AG04450 (cell line): ENCODE data around the gene RAB40C. TPM values are rescaled to one million over a fixed set of nuclear protein-coding genes. Genes with fewer than 3 reads are reported as not detected.

ENCODE experiments used
- CTCF ChIA-PET: fragments of 300-600, 350-600 bp; formaldehyde crosslinking; extraction: SDS; loops from one replicate; lab custom pipeline; 2022; ENCODE audit warnings: antibody characterized with exemption, inconsistent platforms; lab: Charles Lee
- POLR2A ChIA-PET: fragments of 350-600 bp; formaldehyde crosslinking; extraction: SDS; loops from one replicate; lab custom pipeline; 2021; ENCODE audit warnings: antibody characterized with exemption, inconsistent platforms; lab: Yijun Ruan, JAX
- DNase-seq: peaks from one replicate; pipeline ENCODE4 v3.0.0-alpha.2; 2011; ENCODE audit warnings: low read depth, low spot score
- H3K27ac ChIP-seq: one replicate; pipeline ENCODE4 v1.5.1; 2012; ENCODE audit warnings: low read depth, low read length, control low read depth
- H3K27me3 ChIP-seq: one replicate; pipeline ENCODE4 v1.6.0; 2012; ENCODE audit warnings: low read length; ENCODE audit not compliant: control insufficient read depth, insufficient read depth
- H3K4me3 ChIP-seq: 2 replicates; pipeline ENCODE4 v1.5.1; 2011; ENCODE audit warnings: mild to moderate bottlenecking, low read depth, low read length, control low read depth
- H3K9me3 ChIP-seq: 2 replicates; pipeline ENCODE4 v1.5.1; 2012; ENCODE audit warnings: low read length; ENCODE audit not compliant: control insufficient read depth, insufficient read depth
- polyA plus RNA-seq: library from polyadenylated mRNA; depleted of rRNA; stranded (reverse); fragments of >200 nt; gene quantifications from 2 replicates; pipeline ENCODE4 v1.2.3, GENCODE V29; 2011
- TF ChIP-seq, protein P1 (sequence below): IDR thresholded peaks from 2 replicates; pipeline ENCODE4 v1.5.1; 2011; ENCODE audit warnings: low read depth, low read length, control low read depth, inconsistent platforms

Gene RAB40C
- polyA plus RNA-seq, 1 experiment: 4.2 TPM

DNA sequence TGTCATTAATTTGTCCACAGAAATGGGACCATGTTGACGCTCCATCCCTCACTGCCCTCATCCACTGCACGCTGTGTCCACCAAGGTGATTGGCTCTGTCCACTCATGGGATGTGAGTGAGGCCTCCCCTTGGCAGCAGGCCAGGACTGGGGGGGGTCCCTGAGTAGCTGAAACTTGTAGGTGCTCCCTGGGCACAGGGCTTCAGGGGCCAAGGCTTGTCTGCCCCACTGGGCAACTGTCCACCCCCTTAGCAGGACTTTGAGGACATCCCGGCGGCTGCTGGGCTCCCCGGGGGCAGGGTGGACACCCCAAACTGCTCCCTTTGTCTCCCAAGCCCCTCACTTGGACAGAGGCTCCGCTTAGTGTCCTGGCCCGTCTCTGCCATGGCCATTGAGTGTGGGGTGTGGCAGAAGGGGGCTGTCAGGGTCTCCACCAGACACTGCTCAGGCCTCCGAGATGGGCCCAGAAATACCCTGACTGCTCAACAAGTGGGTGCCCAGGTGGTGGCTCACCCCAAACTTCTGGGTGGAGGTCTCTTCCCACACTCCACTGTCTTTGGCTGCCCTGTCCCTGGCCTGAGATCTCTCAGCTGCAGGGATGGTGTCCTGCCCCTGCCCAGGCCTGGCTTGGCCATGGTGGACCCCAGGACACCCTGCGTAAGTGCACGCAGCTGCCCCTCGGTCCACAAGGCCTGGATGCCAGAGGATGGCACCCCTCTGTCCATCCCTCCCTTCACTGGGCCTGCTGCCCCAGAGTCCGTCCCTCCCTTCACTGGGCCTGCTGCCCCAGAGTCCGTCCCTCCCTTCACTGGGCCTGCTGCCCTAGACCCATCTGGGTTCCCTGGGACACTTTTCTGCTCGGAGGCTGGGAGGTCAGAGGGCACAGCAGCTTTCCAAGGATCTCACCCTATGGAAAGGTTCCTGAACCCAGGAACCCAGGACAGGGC lies 2.9 kb upstream of the RAB40C start:
- ChIA-PET CTCF (interaction anchor here (0.6 kb wide), 1 partner anchor 15 kb away, joined by 4 read pairs; no protein-coding TSS in a partner anchor), POLR2A (interaction anchor here (2.0 kb wide), 1 partner anchor 49 kb away, joined by 6 read pairs; the partner anchor contains the start of gene METTL26)
- no peaks in the 10 kb centered on the region for H3K27me3 ChIP-seq
- no peak overlapping the region for H3K4me3 ChIP-seq
- no peak for DNase-seq
- TF ChIP-seq, protein P1, sequence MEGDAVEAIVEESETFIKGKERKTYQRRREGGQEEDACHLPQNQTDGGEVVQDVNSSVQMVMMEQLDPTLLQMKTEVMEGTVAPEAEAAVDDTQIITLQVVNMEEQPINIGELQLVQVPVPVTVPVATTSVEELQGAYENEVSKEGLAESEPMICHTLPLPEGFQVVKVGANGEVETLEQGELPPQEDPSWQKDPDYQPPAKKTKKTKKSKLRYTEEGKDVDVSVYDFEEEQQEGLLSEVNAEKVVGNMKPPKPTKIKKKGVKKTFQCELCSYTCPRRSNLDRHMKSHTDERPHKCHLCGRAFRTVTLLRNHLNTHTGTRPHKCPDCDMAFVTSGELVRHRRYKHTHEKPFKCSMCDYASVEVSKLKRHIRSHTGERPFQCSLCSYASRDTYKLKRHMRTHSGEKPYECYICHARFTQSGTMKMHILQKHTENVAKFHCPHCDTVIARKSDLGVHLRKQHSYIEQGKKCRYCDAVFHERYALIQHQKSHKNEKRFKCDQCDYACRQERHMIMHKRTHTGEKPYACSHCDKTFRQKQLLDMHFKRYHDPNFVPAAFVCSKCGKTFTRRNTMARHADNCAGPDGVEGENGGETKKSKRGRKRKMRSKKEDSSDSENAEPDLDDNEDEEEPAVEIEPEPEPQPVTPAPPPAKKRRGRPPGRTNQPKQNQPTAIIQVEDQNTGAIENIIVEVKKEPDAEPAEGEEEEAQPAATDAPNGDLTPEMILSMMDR: no peak
- H3K9me3 ChIP-seq: no peaks in the 10 kb centered on the region; the same call in 1 of the 2 replicates
- peak overlapping the region; percentile 31 for H3K27ac ChIP-seq

DNA sequence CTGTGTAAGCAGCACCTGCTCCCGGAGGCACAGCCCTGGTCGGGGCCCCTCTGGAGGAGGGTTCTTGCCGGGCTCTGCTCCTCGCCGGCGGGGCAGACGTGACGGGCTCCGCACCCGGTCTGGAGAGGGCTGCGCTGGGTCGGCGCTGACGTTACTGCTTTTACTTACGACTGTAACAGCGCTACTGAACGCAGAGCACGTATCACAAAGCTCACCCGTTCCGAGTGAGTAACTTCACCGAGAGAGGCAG lies 1.3 kb upstream of the RAB40C start:
- Histone ChIP-seq H3K9me3 (no peaks in the 10 kb centered on the region; the same call in 1 of the 2 replicates), H3K27ac (peak overlapping the region; percentile 73), H3K27me3 (no peaks in the 10 kb centered on the region), H3K4me3 (peak overlapping the region; percentile 83)
- POLR2A ChIA-PET: interaction anchor here (1.1 to 2.0 kb wide), 2 partner anchors 48 kb away, joined by 3 to 6 read pairs; partner anchors contain the start of gene METTL26
- DNase-seq: peak; percentile 23
- CTCF ChIA-PET: no interaction called here
- TF ChIP-seq, protein P1: no peak

DNA sequence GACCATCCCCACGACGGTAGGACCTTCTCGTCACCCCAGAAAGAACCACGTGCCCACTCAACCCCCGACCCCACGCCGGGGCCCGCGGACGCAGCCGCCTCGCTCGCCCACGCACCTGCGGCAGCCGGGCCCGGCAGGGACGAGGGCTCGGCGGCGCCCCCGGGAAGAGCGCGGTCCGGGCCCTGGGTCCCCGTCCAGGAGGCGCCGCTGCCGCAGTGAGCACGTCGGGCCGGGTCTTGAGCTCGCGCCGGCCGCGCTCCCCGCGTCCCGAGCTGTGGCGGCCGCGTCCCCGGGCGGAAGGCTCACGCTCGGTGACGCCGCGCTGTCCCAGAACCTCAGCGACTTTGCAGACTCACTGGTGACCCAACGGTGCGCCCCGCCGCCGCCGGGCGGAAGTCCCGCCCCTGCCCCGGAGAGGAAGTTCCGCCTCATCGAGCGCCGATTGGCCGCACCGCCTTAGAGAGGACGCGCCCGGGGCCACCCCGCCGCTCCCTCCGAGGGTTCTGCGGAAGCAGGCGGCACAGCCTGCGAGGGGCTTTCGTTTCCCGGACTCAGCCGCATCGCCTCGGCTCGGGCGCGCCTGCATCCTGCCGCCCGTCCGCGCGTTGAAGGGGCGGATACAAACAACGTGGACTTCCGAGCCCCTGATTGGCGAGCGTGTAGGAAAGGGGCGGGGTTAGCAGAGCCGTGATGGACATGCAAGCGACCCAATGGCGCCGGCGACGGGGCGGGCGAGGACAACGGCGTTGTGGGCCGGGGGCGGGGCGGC lies 793 bp upstream of the RAB40C start:
- TF ChIP-seq, protein P1: no peak
- Histone ChIP-seq H3K27ac (peak overlapping the region; percentile 73), H3K9me3 (no peaks in the 10 kb centered on the region; the same call in 1 of the 2 replicates), H3K4me3 (peak overlapping the region; percentile 83), H3K27me3 (no peaks in the 10 kb centered on the region)
- POLR2A ChIA-PET: interaction anchor here (0.5 to 2.0 kb wide), 2 partner anchors 47 to 218 kb away, joined by 3 to 6 read pairs; partner anchors contain the start of genes METTL26 and MRPL28
- DNase-seq: peak; percentile 90
- CTCF ChIA-PET: no interaction called here

DNA sequence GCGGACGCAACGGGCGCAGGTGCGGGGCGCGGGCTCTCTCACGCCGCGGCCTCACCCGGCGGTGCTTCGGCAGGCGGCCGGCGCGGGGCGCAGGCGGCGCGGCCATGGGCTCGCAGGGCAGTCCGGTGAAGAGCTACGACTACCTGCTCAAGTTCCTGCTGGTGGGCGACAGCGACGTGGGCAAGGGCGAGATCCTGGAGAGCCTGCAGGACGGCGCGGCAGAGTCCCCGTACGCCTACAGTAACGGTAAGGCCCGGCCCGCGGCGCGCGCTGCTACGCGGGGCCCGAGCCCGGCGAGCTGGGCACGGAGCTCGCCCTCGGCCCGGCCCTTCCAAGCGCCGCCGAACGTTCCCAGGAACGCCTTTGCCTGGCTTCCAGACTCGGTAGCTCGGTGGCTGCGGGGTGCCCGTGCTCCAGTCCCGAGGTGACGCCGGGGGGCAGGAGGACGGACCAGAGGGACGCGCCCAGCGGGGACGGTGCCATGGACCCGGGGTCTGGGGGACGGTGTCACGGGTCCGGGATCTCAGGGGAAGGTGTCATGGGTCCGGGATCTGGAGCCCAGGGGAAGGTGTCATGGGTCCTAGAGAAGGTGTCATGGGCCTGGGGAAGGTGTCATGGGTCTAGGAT lies 435 bp downstream of the RAB40C start:
- ChIA-PET CTCF (no interaction called here), POLR2A (interaction anchor here (1.0 kb wide), 1 partner anchor 37 kb away, joined by 3 read pairs; no protein-coding TSS in a partner anchor)
- Histone ChIP-seq H3K27me3 (no peaks in the 10 kb centered on the region), H3K4me3 (peak overlapping the region; percentile 88), H3K9me3 (no peaks in the 10 kb centered on the region; the same call in 1 of the 2 replicates), H3K27ac (no peak overlapping the region)
- no peak for DNase-seq
- TF ChIP-seq, protein P1: no peak
